Epithelial cell of proximal tubule (primary cell): Measurements from ENCODE around the gene CAMTA1. TPM values are rescaled to one million over a fixed set of nuclear protein-coding genes. Genes with fewer than 3 reads are reported as not detected.
"Not testable (repeated sequence)": the region's sequence is repeated elsewhere in the genome, so short reads cannot be mapped to it uniquely, and the experiment has no call there.

Experiments
- DNase-seq: peaks from one replicate; pipeline ENCODE4 v3.0.0-alpha.2; 2011; ENCODE audit warnings: low read depth
- H3K4me3 ChIP-seq: 2 replicates; pipeline ENCODE4 v1.5.1; 2011; ENCODE audit warnings: low read depth, mild to moderate bottlenecking, low read length
- total RNA-seq: library from RNA; depleted of rRNA; stranded (reverse); fragments of >200 nt; gene quantifications from 2 replicates; pipeline ENCODE4 v1.2.3, GENCODE V29; 2015
- TF ChIP-seq, protein P1 (sequence below): conservative IDR thresholded peaks from 2 replicates; pipeline ENCODE4 v1.5.1; 2012; ENCODE audit warnings: low read depth, mild to moderate bottlenecking, low read length

Gene CAMTA1
- total RNA-seq, 1 donor from 2014 or later, result 79.2 TPM

DNA sequence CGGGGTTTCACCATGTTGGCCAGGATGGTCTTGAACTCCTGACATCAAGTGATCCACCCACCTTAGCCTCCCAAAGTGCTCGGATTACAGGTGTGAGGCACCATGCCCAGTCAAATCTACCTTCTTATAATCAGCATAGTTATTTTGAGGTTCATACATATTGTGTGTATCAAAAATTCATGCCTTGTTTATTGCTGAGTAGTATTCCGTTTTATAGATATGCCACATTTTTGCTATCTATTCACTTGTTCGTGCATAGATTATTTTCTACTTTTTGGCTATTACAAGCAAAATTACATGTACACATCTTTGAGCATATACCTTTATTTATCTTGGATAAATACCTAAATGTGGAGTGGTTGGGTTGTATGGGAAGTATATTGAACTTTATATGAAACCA, 344.9 kb downstream of the CAMTA1 start:
- TF ChIP-seq, protein P1, sequence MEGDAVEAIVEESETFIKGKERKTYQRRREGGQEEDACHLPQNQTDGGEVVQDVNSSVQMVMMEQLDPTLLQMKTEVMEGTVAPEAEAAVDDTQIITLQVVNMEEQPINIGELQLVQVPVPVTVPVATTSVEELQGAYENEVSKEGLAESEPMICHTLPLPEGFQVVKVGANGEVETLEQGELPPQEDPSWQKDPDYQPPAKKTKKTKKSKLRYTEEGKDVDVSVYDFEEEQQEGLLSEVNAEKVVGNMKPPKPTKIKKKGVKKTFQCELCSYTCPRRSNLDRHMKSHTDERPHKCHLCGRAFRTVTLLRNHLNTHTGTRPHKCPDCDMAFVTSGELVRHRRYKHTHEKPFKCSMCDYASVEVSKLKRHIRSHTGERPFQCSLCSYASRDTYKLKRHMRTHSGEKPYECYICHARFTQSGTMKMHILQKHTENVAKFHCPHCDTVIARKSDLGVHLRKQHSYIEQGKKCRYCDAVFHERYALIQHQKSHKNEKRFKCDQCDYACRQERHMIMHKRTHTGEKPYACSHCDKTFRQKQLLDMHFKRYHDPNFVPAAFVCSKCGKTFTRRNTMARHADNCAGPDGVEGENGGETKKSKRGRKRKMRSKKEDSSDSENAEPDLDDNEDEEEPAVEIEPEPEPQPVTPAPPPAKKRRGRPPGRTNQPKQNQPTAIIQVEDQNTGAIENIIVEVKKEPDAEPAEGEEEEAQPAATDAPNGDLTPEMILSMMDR, result no peak
- no peak overlapping the region for H3K4me3 ChIP-seq

DNA sequence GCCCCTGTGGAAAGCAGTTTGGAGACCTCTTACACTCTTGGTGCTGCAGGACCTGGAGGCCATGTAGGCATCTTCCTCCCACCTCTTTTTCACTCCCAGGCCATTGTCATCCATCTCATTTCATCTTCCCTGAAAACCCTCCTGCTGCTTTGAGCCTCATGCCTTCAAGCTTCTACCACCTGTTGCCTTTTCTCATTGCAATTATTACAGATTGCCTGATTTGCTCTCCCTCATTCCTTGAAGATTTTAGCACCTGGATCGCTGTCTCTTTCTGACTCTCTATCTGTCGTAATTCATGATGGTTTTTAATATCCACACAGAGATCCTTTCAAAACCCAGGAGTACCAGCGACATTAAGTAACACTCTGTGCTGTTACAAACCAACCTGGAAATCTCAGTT, 350.2 kb downstream of the CAMTA1 start:
- TF ChIP-seq, protein P1, result no peak
- H3K4me3 ChIP-seq, result no peak overlapping the region
- no peak for DNase-seq

More for the DNA sequence above, 344.9 kb downstream of the CAMTA1 start:
- no peak for DNase-seq

DNA sequence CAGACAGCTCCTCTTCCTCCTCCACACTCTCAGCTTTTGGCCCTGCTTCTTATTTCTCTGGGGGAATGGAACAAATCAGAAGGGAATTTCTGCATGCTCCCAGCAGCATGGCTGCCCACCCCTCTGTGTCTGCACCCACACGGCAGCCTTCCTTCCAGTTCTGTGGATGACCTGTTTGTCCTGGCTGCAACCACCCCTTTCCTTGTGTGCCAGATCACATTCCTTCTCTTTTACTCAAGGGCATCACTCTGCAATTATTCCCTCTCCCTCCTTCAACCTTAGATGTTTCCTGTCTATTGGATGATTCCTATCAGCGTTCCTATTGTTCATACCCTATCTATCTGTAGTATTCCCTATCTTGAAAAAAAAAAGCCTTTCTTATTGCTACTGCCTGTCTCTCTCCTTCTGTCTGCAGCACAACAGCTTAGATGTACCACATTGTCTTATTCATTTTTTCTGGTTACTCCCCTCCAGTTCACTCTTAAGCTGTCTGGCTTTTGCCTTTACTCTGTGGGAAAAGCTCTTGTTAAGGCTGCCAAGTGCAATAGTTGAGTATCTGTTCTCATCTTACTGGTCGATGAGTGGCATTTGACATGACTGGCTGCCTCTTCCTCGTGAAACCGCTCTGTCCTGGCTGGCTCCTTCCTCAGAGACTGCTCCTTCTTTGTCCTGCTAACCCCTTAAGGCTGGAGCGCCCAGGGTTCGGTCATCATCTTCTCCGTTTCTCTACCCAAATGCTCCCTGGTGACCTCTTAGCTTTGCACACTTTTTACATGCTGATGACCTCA, 351.1 kb downstream of the CAMTA1 start:
- DNase-seq, result no peak
- no peak overlapping the region for H3K4me3 ChIP-seq
- TF ChIP-seq, protein P1, result no peak

DNA sequence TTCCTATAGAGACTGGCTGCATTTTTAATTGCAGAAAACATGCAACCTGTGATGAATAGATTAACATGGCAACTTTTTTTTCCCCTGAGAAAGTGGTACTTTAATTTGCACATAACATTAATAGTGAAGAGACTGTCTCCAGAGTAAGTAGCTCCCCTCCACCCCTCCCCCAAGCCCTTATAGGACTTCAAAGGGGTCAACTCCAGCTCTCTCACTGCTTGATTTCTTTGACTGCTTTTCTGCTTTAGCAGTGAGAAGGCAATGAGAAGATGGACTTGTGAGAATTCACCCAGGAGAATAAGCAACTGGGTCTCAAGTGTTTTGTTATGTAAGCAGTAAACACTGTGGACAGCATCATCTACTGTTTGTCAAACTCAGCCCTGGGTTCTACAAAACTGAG, 355.0 kb downstream of the CAMTA1 start:
- no peak overlapping the region for H3K4me3 ChIP-seq
- TF ChIP-seq, protein P1, result no peak
- DNase-seq, result no peak

DNA sequence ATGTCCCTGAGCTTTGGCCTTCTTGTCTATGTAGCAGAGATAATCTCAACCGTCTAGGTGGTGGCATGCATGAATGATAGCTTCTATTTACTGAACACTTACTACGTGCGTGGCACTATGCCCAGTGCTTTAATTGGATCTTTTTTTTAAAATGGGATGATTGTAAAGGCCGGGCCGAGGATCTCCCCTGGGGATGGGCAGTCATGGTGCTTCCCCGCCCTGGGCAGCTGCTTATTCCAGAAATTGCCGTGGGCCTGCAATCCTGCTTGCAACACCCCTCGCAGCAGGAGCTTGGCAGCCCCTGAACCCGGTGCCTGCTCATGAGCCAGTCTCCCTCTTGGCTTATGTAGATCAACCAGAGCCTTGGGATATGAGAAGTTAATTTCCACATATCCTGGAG, 360.7 kb downstream of the CAMTA1 start:
- DNase-seq, result no peak
- H3K4me3 ChIP-seq, result no peak overlapping the region
- TF ChIP-seq, protein P1, result no peak

DNA sequence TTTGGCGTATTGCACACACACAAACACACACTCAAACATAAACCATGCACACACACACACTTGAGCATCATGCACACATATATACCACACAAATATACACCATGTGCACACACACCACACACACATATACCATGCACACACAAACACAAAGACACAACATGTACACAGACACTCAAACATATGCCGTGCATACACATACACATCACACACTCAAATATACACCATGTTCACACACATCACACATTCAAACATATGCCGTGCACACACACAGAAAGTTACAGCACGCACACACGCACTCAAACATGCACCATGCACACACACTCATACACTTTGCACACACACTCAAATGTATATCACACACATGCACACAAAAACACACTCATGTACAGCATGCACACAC, 361.5 kb downstream of the CAMTA1 start:
- H3K4me3 ChIP-seq, result no peak overlapping the region
- TF ChIP-seq, protein P1, result no peak
- no peak for DNase-seq

DNA sequence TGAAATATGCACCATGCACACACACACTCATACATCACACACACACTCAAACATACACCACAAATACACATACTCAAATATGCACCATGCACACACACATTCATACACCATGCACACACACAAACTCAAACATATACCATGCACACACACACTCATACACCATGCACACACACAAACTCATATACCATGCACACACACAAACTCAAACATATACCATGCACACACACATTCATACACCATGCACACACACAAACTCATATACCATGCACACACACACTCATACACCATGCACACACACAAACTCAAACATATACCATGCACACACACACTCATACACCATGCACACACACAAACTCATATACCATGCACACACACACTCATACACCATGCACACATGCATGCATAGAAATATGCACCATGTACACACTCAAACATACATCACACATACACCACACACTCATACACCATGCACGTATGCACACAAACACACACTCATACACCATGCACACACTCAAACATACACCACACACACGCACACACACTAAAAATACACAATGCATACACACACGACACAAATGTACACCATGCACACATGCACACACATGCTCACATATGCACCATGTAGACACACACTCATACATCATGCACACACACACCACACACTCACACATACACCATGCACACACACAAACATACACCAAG, 362.5 kb downstream of the CAMTA1 start:
- H3K4me3 ChIP-seq, DNase-seq: not testable (repeated sequence)
